Stimulated activated CD4-positive, alpha-beta T cell treated with anti-CD3 and anti-CD28 coated beads, Interleukin-4, amount 100 ng/mL, for 24 hours (primary cell): ENCODE results near the gene FAS.

ENCODE experiments used
- DNase-seq: peaks from one replicate; pipeline ENCODE4 v3.0.0-alpha.2; 2020

FAS gene

DNA sequence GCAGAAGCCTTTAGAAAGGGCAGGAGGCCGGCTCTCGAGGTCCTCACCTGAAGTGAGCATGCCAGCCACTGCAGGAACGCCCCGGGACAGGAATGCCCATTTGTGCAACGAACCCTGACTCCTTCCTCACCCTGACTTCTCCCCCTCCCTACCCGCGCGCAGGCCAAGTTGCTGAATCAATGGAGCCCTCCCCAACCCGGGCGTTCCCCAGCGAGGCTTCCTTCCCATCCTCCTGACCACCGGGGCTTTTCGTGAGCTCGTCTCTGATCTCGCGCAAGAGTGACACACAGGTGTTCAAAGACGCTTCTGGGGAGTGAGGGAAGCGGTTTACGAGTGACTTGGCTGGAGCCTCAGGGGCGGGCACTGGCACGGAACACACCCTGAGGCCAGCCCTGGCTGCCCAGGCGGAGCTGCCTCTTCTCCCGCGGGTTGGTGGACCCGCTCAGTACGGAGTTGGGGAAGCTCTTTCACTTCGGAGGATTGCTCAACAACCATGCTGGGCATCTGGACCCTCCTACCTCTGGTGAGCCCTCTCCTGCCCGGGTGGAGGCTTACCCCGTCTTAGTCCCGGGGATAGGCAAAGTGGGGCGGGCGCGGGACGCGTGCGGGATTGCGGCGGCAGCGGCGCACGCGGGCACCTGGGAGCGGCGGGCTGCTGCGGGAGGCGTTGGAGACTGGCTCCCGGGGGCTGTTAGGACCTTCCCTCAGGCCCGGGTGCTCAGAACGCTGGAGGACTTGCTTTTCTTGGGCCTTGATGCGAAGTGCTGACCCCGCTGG lies at the start of gene FAS:
Gene FAS, plus strand, starts transcription at position 415 of the 777 bp plus-strand sequence. Its CDS starts 79 bp downstream, at position 494.
- DNase-seq, result peak; percentile 79

GRCh38 chr10:88941026-88941425 lies 49.6 kb upstream of the FAS start:
- DNase-seq, result no peak

GRCh38 chr10:88943778-88944177 lies 46.8 kb upstream of the FAS start:
- DNase-seq, result no peak

DNA sequence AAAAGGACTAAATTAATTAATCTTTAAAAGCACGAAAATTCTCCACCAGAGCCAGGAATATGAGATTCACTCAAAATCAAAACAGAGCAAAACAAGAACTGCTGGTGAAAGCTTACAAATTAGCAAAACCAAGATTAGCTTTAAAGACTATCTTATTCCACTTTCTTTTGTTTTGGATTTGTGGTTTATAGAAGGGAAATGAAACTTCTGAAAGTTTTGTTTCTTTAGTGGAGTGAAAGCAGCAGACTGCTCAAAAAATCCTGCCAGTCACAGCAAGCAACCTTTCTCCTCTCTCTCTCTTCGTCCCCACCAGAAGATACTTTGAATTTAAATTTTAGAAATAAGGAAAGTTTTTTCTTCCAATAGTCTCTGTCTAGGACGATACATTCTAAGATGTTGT lies 45.8 kb upstream of the FAS start:
- no peak for DNase-seq

GRCh38 chr10:88946200-88946599 lies 44.4 kb upstream of the FAS start:
- no peak for DNase-seq

- no peak for DNase-seq
These were observed 43.5 kb upstream of the FAS start for GRCh38 chr10:88946965-88947590.

GRCh38 chr10:88949051-88949450 lies 41.5 kb upstream of the FAS start:
- DNase-seq, result no peak

- no peak for DNase-seq
These were observed 40.4 kb upstream of the FAS start for GRCh38 chr10:88949912-88950837.

- no peak for DNase-seq
These were observed 37.9 kb upstream of the FAS start, which contains the start of gene ACTA2 for GRCh38 chr10:88952647-88953111. Gene ACTA2, minus strand, starts transcription at chr10:88952773. Its CDS starts 3,843 bp downstream, at chr10:88948930.

DNA sequence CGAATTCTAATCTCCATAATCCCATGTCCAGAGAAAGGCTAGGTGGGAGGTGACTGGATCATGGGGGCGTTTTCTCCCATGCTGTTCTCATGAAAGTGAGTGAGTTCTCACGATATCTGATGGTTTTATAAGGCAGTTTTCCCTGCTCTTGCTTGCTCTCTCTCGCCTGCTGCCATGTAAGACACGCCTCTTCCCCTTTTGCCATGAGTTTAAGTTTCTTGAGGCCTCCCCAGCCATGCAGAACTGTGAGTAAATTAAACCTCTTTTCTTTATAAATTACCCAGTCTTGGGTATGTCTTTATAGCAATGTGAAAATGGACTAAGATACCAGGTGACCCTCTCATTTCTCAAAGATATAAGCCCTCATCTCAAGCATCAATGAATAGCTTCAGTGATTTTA lies 36.9 kb upstream of the FAS start:
- no peak for DNase-seq

- no peak for DNase-seq
These were observed 36.0 kb upstream of the FAS start for GRCh38 chr10:88954458-88955083.

GRCh38 chr10:88957381-88957780 lies 33.2 kb upstream of the FAS start:
- no peak for DNase-seq

DNA sequence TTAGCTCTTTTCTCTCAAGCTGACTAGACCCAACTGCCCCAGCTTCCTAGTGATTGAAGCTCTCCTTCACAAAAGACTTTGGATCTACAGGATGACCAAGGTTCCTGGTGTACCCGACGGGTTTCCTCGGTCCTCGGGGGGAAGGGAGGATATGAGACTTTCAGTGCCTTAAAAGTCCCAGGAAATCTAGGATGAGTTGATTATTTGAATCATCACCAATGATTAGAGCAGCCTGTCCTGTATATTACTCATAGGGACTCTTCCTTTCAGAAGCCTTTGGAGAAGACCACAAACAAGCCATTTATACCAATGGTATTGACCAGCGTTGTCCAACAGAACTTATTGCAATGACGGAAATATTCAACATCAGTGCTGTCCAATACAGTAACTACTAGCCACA lies 31.9 kb upstream of the FAS start:
- DNase-seq, result no peak

GRCh38 chr10:88960802-88961201 lies 29.8 kb upstream of the FAS start:
- peak; percentile 21 for DNase-seq

DNA sequence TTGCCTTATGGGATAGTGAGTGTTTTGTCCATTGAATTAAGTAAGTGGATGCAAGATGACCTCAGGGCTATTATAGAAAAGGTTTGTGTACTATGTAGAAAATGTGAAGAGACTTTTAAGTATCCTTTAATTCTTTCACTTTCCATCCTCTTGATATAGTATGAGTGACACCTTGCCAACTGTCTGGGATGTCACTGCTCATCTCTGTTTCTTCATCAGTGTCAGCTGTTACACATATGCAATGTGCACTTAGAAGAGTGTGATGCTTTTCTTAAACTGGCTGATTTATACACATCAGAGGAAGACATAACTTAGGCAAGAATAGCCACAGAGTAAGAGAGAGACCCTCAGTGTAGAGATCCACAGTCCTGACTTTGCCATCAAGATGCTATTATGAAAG lies 29.3 kb upstream of the FAS start:
- no peak for DNase-seq

- DNase-seq, result no peak
These were observed 28.3 kb upstream of the FAS start for GRCh38 chr10:88962336-88962735.

DNA sequence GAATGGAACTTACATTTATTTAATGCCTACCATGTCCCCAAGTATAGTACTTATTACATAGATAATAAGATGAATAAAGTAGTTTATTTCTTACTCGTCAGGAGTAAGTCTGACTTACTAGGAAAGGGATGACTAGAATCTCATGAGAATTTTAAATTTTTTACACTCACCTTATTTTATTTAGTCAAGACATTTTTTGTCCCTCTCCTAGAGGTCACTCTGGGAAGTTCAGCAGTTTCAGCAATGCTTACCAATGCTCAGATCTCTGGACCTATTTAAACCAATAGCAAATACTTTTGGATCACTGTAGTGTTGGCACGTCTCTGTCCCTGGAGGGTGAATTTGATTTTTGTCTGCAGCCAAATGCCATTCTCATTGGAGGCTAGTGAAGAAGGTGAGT lies 27.3 kb upstream of the FAS start:
- no peak for DNase-seq

- DNase-seq, result no peak
These were observed 26.2 kb upstream of the FAS start for GRCh38 chr10:88964360-88964759.

DNA sequence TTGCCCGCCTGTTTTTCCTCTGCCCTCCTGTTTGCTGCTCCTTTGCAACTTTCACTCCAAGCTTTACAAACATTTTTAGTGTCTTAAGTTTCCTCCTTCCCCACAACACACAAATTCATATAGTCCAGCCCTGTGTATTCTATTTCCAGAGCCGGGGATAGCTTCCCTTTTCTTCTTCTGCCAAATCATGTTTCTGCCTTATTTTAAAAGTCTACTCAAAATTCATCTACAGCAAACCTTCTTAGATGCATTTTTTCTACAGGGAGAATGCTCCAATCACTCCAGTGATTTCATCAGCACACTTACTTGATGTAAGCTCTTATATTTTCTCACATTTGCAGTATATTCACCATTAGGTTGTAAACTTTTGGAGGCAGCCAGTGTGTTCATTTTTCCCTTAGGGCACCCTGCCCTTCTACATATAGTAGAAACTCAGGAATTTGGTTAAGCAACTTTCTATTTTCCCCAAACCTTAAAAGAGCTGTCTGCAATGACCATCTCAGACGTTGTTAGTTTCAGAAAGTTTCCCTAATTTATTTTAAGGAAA lies 25.7 kb upstream of the FAS start:
- no peak for DNase-seq

DNA sequence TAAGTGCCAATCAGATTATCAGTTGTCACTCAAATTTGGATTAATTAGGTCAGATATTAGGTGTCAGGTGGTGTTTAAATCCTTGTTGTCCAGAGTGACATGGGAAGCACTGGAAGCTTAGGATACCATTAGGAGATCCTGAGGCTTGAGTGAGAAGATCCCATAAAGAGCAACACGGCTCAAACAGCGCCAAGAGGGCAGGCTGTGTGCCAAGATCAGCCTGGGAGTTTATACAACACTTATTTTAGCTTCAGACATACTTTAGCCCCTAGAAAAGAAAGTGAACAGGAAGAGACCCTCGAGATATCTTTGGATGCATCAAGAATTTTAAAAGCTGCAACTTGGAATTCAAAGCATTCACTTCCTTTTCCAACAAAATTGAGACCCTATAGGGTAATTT lies 23.8 kb upstream of the FAS start:
- no peak for DNase-seq

DNA sequence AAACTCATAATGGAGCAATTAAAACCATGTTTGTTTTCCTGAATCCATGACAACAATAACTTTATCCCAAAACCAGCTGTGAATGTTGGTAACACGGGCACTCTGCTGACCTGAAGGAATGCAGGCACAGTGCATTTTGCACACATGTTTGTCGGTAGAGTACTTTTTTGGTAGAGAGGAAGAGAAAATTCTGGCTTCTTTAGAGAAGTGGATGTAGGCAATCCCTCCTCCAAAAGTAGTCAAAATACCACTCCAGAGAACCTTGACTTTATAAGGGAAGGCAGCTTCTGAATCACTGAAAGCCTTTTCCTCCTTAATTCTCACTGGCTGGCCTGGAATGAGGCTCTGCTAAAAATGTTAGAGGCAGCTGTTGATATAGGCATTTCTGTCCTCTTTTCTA lies 22.2 kb upstream of the FAS start:
- no peak for DNase-seq

GRCh38 chr10:88971221-88972061 lies 19.2 kb upstream of the FAS start:
- DNase-seq, result no peak
